Sciatic nerve (tissue), 2 donors: Measurements from ENCODE around the gene SYNDIG1. TPM values are rescaled to one million over a fixed set of nuclear protein-coding genes. Genes with fewer than 3 reads are reported as not detected.

ENCODE experiments used
- ATAC-seq: fragments of 200-7000 bp; cut with Tn5 transposase; one replicate; pipeline ENCODE4 v1.9.1; 2020; ENCODE audit warnings: mild to moderate bottlenecking, moderate library complexity
- DNase-seq: peaks from one replicate; pipeline ENCODE4 v3.0.0-alpha.2; 2020; ENCODE audit warnings: low spot score
- intact Hi-C: fragments of 100-400 bp; cut with DNase I; formaldehyde crosslinking; loops from one replicate; pipeline ENCODE4 v1.14.2; 2022
- total RNA-seq: library from RNA; stranded (reverse); fragmentation: NEBNext Ultra II Directional; extraction: Animal tissue kit (Norgen Biotek cat#: 25700); gene quantifications from one replicate; pipeline ENCODE4 v1.2.1, GENCODE V29; 2021
- donor health status: DM: no; HTN: no; CAD: no.
- donor health status: DM: no; HTN: no; CAD: no.

SYNDIG1 gene
- 17.9 TPM for total RNA-seq

DNA sequence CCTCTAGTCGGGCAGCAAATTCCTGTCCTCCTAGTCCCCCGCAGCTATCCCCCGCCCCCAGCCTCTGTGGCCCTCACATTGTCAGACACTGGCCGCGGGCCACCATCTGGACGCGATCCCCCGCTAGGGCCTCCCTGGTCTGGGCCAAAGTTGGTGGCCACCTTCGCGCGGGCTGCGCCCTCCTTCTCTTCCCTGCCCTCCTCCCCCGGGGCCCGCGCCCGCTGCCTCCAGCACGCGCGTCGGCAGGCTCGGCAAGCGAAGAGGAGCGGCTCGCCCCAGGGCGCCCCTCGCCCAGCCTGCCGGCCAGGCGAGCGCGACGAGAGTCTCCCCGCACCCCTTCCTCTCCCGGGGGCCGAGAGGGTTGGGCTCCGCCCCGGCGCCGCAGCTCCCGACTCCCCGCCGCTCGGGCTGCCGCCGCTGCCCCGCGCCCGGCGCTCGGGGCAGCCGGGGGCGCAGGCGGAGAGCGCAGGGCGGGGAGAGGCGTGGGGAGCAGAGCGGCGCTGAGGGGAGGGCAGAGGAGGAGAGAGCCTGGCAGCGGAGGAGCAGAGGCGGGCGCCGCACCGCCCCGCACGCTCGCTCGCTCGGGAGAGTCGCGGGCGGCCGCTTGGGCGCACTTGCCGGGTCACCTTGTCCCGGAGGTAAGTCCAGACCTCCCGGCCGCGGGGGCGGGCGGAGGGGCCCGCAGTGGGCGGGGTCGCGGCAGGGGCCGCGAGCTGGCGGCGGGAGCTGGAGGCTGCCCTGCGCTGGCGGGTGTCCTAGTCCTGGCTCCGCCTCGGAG is at the start of gene SYNDIG1:
SYNDIG1 (plus strand) TSS at position 514 of the 778 bp plus-strand sequence. CDS start 73,469 bp downstream, outside the sequence.
- ATAC-seq, result no peak
- DNase-seq, result no peak
- intact Hi-C loops, result no loop called here

DNA sequence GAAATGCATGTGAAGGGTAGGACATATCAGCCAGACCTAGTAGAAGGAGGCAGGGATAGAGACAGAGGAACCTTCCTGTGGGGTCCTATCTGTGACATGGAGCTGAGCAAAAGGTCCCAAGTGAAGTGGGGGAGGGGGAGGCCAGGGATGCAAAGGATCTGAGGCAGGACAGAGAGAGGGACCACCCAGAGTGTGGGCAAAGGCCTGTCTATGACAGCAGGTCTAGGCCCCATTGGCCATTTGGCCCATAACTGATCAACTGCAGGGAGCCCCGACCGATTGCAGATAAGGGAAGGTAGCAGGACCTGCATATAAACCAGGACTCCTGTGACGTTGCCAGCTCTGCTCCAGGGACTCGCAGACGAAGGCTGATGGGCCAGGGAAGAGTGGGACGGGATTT is 49.6 kb upstream of the SYNDIG1 start:
- ATAC-seq, result no peak
- intact Hi-C loops, result no loop called here
- no peak for DNase-seq

DNA sequence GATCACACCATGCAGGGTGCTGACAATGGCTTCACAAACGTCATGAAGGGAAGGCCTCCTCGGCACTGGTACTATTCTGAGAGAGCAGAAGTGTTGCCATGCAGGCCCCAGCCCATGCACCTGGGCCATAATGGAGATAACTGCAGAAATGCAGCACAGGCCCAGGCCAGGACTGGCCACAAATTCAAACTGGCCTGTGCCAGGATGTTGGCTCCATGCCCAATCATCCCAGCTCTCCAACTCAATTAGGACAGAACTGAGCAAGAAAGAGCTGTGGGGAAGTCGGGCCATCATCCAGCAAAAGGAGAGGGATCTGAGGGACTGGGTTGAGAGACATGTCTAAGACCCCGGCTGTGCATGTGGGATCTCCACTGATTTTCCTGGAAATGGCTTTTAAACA is 48.9 kb upstream of the SYNDIG1 start:
- no peak for ATAC-seq
- DNase-seq, result no peak
- intact Hi-C loops, result no loop called here

- DNase-seq (no peak), ATAC-seq (no peak)
- intact Hi-C loops, result no loop called here
Measured at GRCh38 chr20:24421071-24421470, 48.4 kb upstream of the SYNDIG1 start.

GRCh38 chr20:24422091-24422760 is 47.2 kb upstream of the SYNDIG1 start:
- no peak for DNase-seq
- ATAC-seq, result no peak

DNA sequence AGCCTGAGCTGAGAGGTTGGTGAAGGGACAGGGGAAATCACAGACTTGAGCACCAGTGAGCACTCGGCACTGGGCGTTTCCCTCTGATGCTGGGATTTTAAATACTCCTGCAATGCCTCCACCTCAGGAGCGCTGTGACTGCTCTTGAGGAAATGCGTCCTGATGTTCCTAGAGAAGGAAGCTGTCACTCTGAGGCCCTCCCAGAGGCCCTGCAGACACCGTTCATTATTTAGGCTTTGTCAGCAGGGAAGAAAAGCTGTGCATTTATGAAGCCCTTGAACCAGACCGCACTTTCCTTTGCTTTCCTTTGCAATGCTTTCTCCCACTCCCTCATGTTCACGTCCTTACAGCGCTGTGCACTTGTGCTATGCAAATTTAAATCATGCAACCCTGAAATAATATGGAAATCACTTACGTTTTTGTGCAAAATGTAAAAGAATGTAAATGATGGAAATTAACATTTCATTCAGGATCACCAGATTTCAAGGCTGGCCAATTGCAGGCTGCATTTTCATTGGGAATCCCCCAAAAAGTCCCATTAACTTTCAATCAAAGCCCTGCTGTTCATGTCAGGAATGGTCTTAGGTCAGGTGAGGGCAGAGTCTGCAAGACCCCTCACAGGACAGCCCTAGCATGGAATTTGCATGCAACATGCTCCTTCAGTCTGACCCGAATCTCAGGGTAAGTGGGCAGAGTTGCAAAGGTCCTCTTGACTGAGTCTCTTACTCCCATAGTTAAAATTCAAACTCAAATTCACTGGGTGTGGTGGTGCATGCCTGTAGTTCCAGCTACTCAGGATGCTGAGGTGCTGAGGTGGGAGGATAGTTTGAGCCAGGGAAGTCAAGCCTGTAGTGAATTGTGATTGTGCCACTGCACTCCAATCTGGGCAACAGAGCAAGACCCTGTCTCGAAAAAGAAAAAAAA is 45.8 kb upstream of the SYNDIG1 start:
- intact Hi-C loops, result no loop called here
- DNase-seq, result no peak
- ATAC-seq, result no peak

More at GRCh38 chr20:24422091-24422760, 47.2 kb upstream of the SYNDIG1 start:
- intact Hi-C loops, result no loop called here

- DNase-seq, result no peak
- intact Hi-C loops, result no loop called here
- ATAC-seq, result no peak
Measured at GRCh38 chr20:24425523-24426135, 43.8 kb upstream of the SYNDIG1 start.

DNA sequence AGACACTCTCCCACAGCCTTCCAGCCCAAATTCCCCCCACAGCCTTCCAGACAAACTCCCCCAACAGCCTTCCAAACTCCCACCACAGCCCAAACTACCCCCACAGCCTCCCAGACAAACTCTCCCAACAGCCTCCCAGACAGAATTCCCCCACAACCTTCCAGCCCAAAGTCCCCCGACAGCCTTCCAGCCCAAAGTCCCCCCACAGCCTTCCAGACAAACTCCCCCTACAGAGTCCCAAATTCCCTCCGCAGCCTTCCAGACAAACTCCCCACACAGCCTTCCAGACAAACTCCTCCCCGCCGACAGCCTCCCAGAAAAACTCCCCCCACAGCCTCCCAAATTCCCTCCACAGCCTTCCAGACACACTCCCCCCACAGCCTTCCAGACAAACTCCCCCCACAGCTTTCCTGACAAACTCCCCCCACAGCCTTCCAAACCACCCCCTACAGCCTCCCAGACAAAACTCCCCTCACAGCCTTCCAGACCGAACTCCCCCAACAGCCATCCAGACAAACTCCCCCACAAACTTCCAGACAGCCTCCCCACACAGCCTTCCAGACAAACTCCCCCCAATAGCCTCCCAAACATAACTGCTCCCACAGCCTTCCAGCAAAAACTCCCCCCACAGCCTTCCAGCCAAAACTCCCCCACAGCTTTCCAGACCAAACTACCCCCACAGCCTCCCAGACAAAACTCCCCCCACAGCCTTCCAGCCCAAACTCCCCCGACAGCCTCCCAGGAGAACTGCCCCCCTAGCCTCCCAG is 38.0 kb upstream of the SYNDIG1 start:
- intact Hi-C loops, result no loop called here
- DNase-seq (no peak), ATAC-seq (no peak)

GRCh38 chr20:24432046-24432442 is 37.4 kb upstream of the SYNDIG1 start:
- DNase-seq (no peak), ATAC-seq (no peak)
- intact Hi-C loops, result no loop called here

- intact Hi-C loops, result no loop called here
- DNase-seq, result no peak
- ATAC-seq, result no peak
Measured at GRCh38 chr20:24436160-24436559, 33.3 kb upstream of the SYNDIG1 start.

- ATAC-seq (no peak), DNase-seq (no peak)
- intact Hi-C loops, result no loop called here
Measured at GRCh38 chr20:24437196-24438082, 32.0 kb upstream of the SYNDIG1 start.

- no peak for ATAC-seq
- intact Hi-C loops, result no loop called here
Measured at GRCh38 chr20:24438331-24438730, 31.1 kb upstream of the SYNDIG1 start.

DNA sequence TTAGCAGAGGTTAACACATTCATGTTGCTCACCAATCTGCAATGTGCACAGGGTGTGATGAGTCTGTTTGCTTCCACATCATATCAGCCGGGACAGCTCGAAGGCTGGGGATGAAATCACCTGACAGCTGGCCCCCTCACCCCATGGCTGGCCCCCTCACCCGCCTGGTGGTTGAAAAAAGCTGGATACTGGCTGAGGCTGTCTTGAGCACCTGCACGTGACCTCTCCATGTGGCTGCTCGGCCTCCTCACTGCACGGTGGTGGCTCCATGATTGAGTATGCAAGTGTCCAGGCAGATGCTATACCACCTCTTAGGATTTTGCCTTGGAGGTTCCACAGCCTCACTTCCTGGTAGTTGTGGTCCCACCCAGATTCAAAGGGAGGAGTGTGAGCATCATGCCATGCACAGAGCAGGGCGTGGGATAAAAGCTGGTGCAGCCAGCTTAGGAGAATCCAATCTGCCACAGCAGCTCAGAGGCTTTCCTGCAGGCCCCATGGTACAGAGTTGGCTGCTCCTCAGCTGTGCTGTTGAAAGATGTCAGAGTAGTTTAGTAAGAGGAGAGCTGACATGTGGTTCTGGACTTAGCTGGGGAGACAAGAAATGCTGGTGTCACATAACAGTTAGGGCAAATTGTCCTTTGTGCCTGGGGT is 29.6 kb upstream of the SYNDIG1 start:
- DNase-seq, result no peak
- ATAC-seq, result no peak
- intact Hi-C loops, result no loop called here

More at GRCh38 chr20:24438331-24438730, 31.1 kb upstream of the SYNDIG1 start:
- DNase-seq, result no peak

GRCh38 chr20:24441661-24442060 is 27.8 kb upstream of the SYNDIG1 start:
- intact Hi-C loops, result no loop called here
- no peak for ATAC-seq
- DNase-seq, result no peak

GRCh38 chr20:24442909-24443308 is 26.5 kb upstream of the SYNDIG1 start:
- intact Hi-C loops, result no loop called here
- DNase-seq (no peak), ATAC-seq (no peak)

DNA sequence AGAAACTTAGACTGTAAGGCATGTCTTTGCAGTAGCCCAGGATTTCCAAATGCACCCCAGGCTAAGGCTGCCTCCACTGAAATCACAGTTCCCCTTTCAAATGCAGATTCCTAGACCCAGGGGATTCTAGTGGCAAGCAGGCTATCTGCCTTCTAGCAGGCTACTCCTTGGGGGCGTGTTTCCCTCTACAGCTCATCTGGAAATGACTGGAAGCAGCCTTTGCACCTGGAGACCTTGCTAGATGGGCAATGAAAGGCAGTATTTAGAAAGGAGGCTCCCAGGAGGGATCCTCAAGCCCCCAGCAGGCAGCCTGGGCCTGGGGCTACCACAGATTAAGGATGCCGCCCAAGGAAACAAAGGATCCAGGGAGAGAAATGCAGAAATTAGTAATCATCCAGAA is 26.0 kb upstream of the SYNDIG1 start:
- intact Hi-C loops, result no loop called here
- ATAC-seq (no peak), DNase-seq (no peak)
